Measurements from ENCODE around the gene GRHL1.
A peak's percentile ranks its signal among the peaks of the same experiment; 100 is the strongest.

GRHL1 gene

GRCh38 chr2:9959262-9959661 lies 7.8 kb downstream of the GRHL1 start:
- DNase-seq (ENCODE audit: low spot score in 2 of 2) (no peak), ATAC-seq (no peak)
- Mint-ChIP-seq H3K4me1 (no peaks in the 10 kb centered on the region), H3K36me3 (no peaks in the 10 kb centered on the region), H3K4me3 (no peak overlapping the region), H3K27ac (no peak overlapping the region), H3K9me3 (no peaks in the 10 kb centered on the region)

GRCh38 chr2:9961013-9961412 lies 9.5 kb downstream of the GRHL1 start:
- ATAC-seq: no peak
- no peak for DNase-seq (ENCODE audit: low spot score in 2 of 2)
- no peaks in the 10 kb centered on the region for H3K9me3 Mint-ChIP-seq
- no peaks in the 10 kb centered on the region for H3K36me3 Mint-ChIP-seq
- no peak overlapping the region for H3K27ac Mint-ChIP-seq
- H3K4me1 Mint-ChIP-seq: peaks cover 11% of the 10 kb centered on the region
- H3K4me3 Mint-ChIP-seq: no peak overlapping the region

GRCh38 chr2:9964334-9964980 lies 13.0 kb downstream of the GRHL1 start:
- ATAC-seq (no peak), DNase-seq (ENCODE audit: low spot score in 2 of 2) (no peak)
- H3K27ac Mint-ChIP-seq: peak overlapping the region; percentile 18
- no peaks in the 10 kb centered on the region for H3K36me3 Mint-ChIP-seq
- peaks cover 11% of the 10 kb centered on the region for H3K4me1 Mint-ChIP-seq
- H3K9me3 Mint-ChIP-seq: no peaks in the 10 kb centered on the region
- no peak overlapping the region for H3K4me3 Mint-ChIP-seq

- ATAC-seq (peak; percentile 53), DNase-seq (ENCODE audit: low spot score in 2 of 2) (no peak)
- Mint-ChIP-seq H3K36me3 (no peaks in the 10 kb centered on the region), H3K9me3 (no peaks in the 10 kb centered on the region), H3K4me1 (peaks cover 11% of the 10 kb centered on the region), H3K27ac (peak overlapping the region; percentile 18), H3K4me3 (no peak overlapping the region)
These were observed 13.8 kb downstream of the GRHL1 start for GRCh38 chr2:9965119-9965822.

- DNase-seq (ENCODE audit: low spot score in 2 of 2) (no peak), ATAC-seq (no peak)
- Mint-ChIP-seq H3K9me3 (no peaks in the 10 kb centered on the region), H3K4me3 (no peak overlapping the region), H3K36me3 (no peaks in the 10 kb centered on the region), H3K4me1 (peaks cover 11% of the 10 kb centered on the region), H3K27ac (no peak overlapping the region)
These were observed 15.1 kb downstream of the GRHL1 start for GRCh38 chr2:9966491-9967022.

- Mint-ChIP-seq H3K4me1 (peaks cover 11% of the 10 kb centered on the region), H3K36me3 (no peaks in the 10 kb centered on the region), H3K27ac (no peak overlapping the region), H3K9me3 (no peaks in the 10 kb centered on the region), H3K4me3 (no peak overlapping the region)
- ATAC-seq (no peak), DNase-seq (ENCODE audit: low spot score in 2 of 2) (no peak)
These were observed 15.7 kb downstream of the GRHL1 start for GRCh38 chr2:9967053-9967775.

GRCh38 chr2:9968553-9969497 lies 17.3 kb downstream of the GRHL1 start:
- DNase-seq (ENCODE audit: low spot score in 2 of 2) (no peak), ATAC-seq (no peak)
- no peak overlapping the region for H3K4me3 Mint-ChIP-seq
- peaks cover 19% of the 10 kb centered on the region for H3K4me1 Mint-ChIP-seq
- no peaks in the 10 kb centered on the region for H3K9me3 Mint-ChIP-seq
- H3K36me3 Mint-ChIP-seq: no peaks in the 10 kb centered on the region
- H3K27ac Mint-ChIP-seq: no peak overlapping the region

GRCh38 chr2:9970200-9971044 lies 18.9 kb downstream of the GRHL1 start:
- no peak overlapping the region for H3K4me3 Mint-ChIP-seq
- H3K27ac Mint-ChIP-seq: no peak overlapping the region

GRCh38 chr2:9971105-9971818 lies 19.8 kb downstream of the GRHL1 start:
- DNase-seq (ENCODE audit: low spot score in 2 of 2) (no peak), ATAC-seq (no peak)
- no peaks in the 10 kb centered on the region for H3K9me3 Mint-ChIP-seq
- no peak overlapping the region for H3K27ac Mint-ChIP-seq
- H3K36me3 Mint-ChIP-seq: no peaks in the 10 kb centered on the region
- peaks cover 13% of the 10 kb centered on the region for H3K4me1 Mint-ChIP-seq
- H3K4me3 Mint-ChIP-seq: no peak overlapping the region

More at GRCh38 chr2:9970200-9971044, 18.9 kb downstream of the GRHL1 start:
- ATAC-seq (no peak), DNase-seq (ENCODE audit: low spot score in 2 of 2) (no peak)
- Mint-ChIP-seq H3K4me1 (peaks cover 10% of the 10 kb centered on the region), H3K36me3 (no peaks in the 10 kb centered on the region), H3K9me3 (no peaks in the 10 kb centered on the region)

- Mint-ChIP-seq H3K36me3 (no peaks in the 10 kb centered on the region), H3K9me3 (no peaks in the 10 kb centered on the region), H3K4me3 (no peak overlapping the region), H3K27ac (no peak overlapping the region), H3K4me1 (peaks cover 19% of the 10 kb centered on the region)
- no peak for DNase-seq (ENCODE audit: low spot score in 2 of 2)
- no peak for ATAC-seq
These were observed 20.4 kb downstream of the GRHL1 start for GRCh38 chr2:9971890-9972289.

- no peak overlapping the region for H3K27ac Mint-ChIP-seq
- H3K9me3 Mint-ChIP-seq: no peaks in the 10 kb centered on the region
- DNase-seq (ENCODE audit: low spot score in 2 of 2) (no peak), ATAC-seq (no peak)
- peaks cover 21% of the 10 kb centered on the region for H3K4me1 Mint-ChIP-seq
- H3K4me3 Mint-ChIP-seq: no peak overlapping the region
- no peaks in the 10 kb centered on the region for H3K36me3 Mint-ChIP-seq
These were observed 21.4 kb downstream of the GRHL1 start for GRCh38 chr2:9972621-9973479.

GRCh38 chr2:9973690-9974089 lies 22.2 kb downstream of the GRHL1 start:
- Mint-ChIP-seq H3K27ac (no peak overlapping the region), H3K9me3 (no peaks in the 10 kb centered on the region), H3K4me1 (peaks cover 27% of the 10 kb centered on the region), H3K4me3 (no peak overlapping the region), H3K36me3 (no peaks in the 10 kb centered on the region)
- DNase-seq (ENCODE audit: low spot score in 2 of 2) (no peak), ATAC-seq (no peak)

- Mint-ChIP-seq H3K27ac (no peak overlapping the region), H3K4me3 (no peak overlapping the region), H3K36me3 (no peaks in the 10 kb centered on the region), H3K9me3 (no peaks in the 10 kb centered on the region), H3K4me1 (peaks cover 27% of the 10 kb centered on the region)
- ATAC-seq (no peak), DNase-seq (ENCODE audit: low spot score in 2 of 2) (no peak)
These were observed 22.9 kb downstream of the GRHL1 start for GRCh38 chr2:9974343-9974742.

Measured in stimulated activated effector memory CD8-positive, alpha-beta T cell treated with anti-CD3 and anti-CD28 coated beads, Interleukin-12 subunit alpha, Interleukin-12 subunit beta, amount 100 ng/mL, for 72 hours (primary cell).